Measurements from ENCODE around the gene HCN1.

GRCh38 chr5:45694255-45694814, 1.8 kb downstream of the HCN1 start:
- TF ChIP-seq POLR2A (IDR thresholded peaks at IDR 0.05; ENCODE audit: low read length), result no peak
- TF ChIP-seq GATA1 (IDR thresholded peaks at IDR 0.05; ENCODE audit: low read depth, low read length), result no peak
